ENCODE results near the gene C1QTNF6. TPM values are rescaled to one million over a fixed set of nuclear protein-coding genes. Genes with fewer than 3 reads are reported as not detected.

C1QTNF6 gene
- total and polyA plus RNA-seq, 4 donors = 3.1 to 4.5 (median 4.0) TPM

GRCh38 chr22:37162221-37163095 lies 25.6 kb downstream of the C1QTNF6 start (continued):
- TF ChIP-seq REST (IDR thresholded peaks at IDR 0.05) (no peak), HNF4A (conservative IDR thresholded peaks at IDR 0.05) (no peak), YY1 (IDR thresholded peaks at IDR 0.05) (no peak), EGR1 (IDR thresholded peaks at IDR 0.05; ENCODE audit: low read depth in 2 of 2) (no peak), TAF1 (conservative IDR thresholded peaks at IDR 0.05) (no peak), ZBTB33 (IDR thresholded peaks at IDR 0.05) (no peak), RXRA (IDR thresholded peaks at IDR 0.05) (no peak), SP1 (IDR thresholded peaks at IDR 0.05) (no peak), RAD21 (IDR thresholded peaks at IDR 0.05) (no peak), GABPA (IDR thresholded peaks at IDR 0.05 in 1 of 2, conservative IDR thresholded peaks at IDR 0.05 in 1 of 2) (no peak), HNF4G (IDR thresholded peaks at IDR 0.05) (no peak), FOXA2 (IDR thresholded peaks at IDR 0.05) (no peak)

GRCh38 chr22:37161443-37161842 lies 26.6 kb downstream of the C1QTNF6 start:
- no peak overlapping the region for H3K4me3 ChIP-seq (ENCODE audit: low read depth in 1 of 3, low read length in 3 of 3)
- no peak overlapping the region for H3K27ac ChIP-seq (ENCODE audit: low read depth in 1 of 2, low read length in 2 of 2)
- peaks cover 0 to 2% (median 0%) of the 10 kb centered on the region in 4 donors for H3K4me1 ChIP-seq (ENCODE audit: control insufficient read depth in 4 of 4, insufficient read depth in 4 of 4, low read length in 3 of 4)
- no peak for TF ChIP-seq FOXA1 (IDR thresholded peaks at IDR 0.05)
- TF ChIP-seq NR2F2 (IDR thresholded peaks at IDR 0.05) = no peak
- TF ChIP-seq MAX (IDR thresholded peaks at IDR 0.05) = no peak
- no peak for TF ChIP-seq CTCF (IDR thresholded peaks at IDR 0.05; ENCODE audit: low read depth, low read length, missing input control)
- no peak for TF ChIP-seq GABPA (IDR thresholded peaks at IDR 0.05 in 1 of 2, conservative IDR thresholded peaks at IDR 0.05 in 1 of 2)
- TF ChIP-seq ZBTB33 (IDR thresholded peaks at IDR 0.05) = no peak
- TF ChIP-seq EGR1 (IDR thresholded peaks at IDR 0.05; ENCODE audit: low read depth in 2 of 2) = no peak
- no peak for TF ChIP-seq YY1 (IDR thresholded peaks at IDR 0.05)
- no peaks in the 10 kb centered on the region for H3K36me3 ChIP-seq (ENCODE audit: control insufficient read depth in 4 of 4, insufficient read depth in 3 of 4, low read depth in 1 of 4, low read length in 3 of 4)
- 96% methylated on average over 2 of the region's 2 CpGs for WGBS
- H3K9me3 ChIP-seq (ENCODE audit: control insufficient read depth in 4 of 4, low read length in 3 of 4) = no peaks in the 10 kb centered on the region
- no peaks in the 10 kb centered on the region for H3K27me3 ChIP-seq (ENCODE audit: control insufficient read depth in 4 of 4, insufficient read depth in 4 of 4, low read length in 3 of 4)
- DNase-seq (ENCODE audit: low spot score) = no peak
- no peak overlapping the region for H3K9ac ChIP-seq (ENCODE audit: low read depth in 1 of 2, low read length in 2 of 2)
